Stimulated activated CD8-positive, alpha-beta memory T cell treated with anti-CD3 and anti-CD28 coated beads, Interleukin-12 subunit alpha, Interleukin-12 subunit beta, amount 100 ng/mL, for 4 hours (primary cell): ENCODE results near the gene RPLP2.

Experiments used
- DNase-seq: peaks from one replicate; pipeline ENCODE4 v3.0.0-alpha.2; 2020; ENCODE audit warnings: low read depth

Gene RPLP2

DNA sequence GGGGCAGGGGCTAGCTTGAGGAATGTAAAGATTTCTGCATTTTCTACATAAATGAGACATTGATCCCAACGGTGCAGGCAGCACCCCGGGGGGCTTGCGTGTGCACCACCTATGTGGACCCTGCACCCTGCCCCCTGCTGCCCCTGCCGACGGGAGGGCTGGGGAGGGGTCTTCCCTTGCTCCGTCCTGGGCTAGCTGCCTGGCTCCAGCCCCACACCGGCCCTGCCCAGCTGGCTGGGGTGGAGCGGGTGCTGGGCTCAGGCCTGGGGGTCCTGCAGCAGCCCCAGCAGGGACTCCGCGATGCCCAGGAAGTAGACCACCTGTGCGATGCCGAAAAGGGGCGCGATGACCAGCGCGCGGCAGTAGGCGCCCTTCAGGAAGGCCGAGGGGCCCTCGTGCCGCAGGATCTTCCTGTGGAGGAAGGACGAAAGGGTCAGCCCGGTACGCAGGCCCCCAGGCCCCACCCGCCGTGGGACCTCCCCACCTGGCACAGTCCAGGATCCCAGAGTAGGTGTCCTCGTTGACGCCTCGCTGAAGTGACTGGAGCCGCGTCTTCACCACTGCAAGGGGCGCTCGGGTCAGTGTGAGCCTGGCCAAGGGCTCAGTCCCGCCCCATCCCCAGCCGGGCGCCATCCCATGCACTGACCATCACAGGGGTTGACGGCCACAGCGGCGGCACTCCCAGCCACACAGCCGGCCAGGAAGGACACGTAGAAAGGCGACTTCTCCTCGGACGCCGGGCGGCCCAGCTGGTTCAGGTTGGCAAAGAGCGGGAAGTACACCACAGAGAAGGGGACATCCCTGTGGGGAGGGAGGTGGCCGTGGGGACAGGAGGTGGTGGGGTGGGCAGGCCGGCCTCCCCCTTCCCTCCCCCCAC, 17.9 kb upstream of the RPLP2 start:
- no peak for DNase-seq

- no peak for DNase-seq
Observed at GRCh38 chr11:792535-792821, 17.3 kb upstream of the RPLP2 start.

DNA sequence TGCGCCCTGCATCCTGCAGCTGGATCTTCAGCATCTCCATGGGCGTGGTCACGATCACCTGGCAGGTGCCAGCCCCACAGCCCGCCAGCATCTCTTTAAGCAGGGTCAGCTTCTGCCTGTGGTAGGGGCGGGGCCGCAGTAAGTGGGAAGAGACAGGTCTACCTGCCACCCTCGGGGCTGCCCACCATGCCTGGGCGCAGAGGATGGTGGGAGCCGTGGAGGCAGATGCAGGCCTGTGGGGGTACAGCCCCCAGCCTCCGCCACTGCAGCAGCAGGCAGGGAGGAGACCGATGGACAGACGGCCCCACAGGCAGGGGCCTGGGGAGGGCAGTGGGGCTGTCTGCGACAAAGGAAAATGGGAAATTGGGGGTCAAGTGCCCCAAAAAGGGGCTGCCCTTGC, 16.9 kb upstream of the RPLP2 start:
- DNase-seq: no peak

- DNase-seq: no peak
Observed at GRCh38 chr11:793556-793955, 16.2 kb upstream of the RPLP2 start.

DNA sequence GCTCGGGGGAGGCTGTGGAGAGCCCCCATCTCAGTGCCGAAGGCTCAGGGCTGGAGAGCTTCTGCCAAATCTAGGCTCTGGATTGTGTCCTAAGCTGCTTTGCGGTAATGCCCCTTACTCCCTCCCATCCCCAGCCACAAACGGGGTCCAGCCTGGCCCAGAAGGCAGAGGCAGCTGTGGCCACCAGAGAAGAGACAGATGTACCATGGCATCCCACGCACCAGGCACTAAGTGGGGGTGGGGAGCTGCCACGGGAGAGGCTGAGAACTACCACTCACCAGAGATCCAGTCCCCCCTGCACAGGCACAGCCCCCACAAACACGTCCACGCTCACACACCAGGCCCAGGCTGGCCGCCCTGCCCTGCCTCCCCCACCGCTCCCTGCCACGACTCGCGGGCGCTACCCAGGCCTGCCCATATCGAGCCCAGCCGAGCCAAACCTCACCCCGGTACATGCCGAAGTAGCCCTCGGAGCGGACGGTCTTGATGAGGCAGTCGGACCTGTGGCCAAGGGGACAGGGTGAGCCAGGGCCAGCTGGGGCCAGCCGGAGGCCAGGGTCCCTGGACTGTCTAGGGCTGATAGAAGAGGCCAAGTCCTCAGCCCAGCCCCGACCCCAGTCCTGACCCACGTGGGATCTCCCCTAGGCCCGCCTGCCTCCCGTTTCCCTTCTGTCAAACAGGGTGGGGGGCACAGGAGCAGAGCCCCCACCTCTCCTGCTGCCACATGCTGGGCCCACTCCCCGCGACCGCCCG, 15.6 kb upstream of the RPLP2 start:
- DNase-seq: no peak

DNA sequence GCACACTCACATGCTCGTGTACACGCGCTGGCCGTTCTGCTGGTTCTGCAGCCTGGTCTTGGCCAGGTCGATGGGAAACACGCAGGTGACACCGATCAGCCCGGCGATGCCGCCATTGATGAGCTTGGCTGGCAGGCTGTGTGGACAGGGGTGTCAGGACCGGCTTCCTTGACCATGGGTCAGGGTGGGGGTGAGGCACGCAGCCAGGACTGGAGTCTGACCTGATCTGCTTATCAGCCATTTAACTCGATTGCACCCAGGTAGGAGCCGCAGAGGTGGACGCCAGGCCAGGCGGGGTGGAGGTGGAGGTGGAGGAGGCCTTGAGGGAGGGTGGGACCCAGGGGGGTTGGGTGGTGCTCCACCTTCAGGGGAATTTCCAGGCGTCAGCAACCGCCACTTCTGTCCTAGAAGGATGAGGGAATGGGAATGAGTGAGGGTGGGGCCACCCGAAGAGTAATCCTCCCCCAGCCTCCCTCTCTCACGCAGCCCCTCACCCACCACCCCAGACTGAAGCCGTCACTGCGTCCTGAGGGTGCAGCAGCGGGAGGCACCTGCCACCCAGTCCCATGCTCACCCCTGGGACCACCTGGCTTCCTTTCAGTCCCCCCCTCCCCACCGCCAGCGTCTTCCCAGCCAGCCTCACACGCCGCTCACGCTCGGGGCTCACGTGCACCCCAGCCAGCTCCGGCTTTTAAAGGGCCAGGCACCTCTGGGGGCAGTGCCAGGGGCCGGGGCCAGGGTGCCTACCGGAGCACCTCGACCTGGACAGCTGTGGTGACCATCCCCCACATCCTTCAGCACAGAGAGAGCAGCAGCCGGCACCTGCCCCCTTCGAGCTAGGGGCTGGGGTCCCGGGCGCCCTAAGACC, 14.8 kb upstream of the RPLP2 start:
- no peak for DNase-seq

DNA sequence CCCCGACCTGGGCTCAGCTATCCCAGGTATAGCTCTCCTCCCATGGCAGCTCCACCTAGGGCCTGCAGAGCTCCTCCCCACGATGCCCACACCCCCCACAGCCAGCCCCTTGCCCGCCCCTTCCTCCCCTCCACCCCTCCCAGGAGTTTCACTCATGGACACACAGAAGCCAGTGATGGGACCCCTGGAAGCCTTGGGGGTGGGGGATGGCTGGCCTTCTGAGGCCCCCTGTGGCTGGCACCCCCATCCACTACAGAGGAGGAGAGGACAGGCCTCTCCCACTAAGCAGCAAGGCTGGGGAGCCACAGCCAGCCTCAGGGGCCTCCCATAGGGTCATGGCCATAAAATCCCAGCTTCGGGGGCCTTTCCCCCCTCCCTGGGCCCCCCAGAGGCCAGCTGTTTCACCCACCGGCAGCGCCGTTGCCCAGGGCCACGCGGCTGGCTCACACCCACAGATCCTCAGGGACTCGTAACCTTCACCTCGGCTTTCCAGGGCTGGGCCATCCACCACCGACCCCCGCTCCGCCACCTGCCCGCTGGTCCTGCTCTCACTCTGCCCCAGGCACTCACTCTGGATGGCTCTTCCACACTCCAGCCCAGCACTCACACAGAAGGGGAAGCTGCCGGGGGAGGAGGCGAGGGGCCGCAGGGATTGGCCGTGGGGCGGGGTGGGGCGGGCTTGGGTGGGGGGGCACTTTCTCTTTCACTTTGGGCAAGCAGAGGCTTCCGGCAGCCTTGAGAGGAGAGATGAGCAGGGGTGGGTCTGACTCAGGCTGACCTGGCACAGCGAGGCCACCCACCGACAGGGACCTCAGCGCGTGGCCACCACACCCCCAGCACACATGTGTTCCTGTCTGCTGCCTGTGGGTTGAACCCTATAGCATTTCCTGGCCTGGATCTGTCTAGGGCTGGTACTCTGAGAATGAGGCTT, 13.9 kb upstream of the RPLP2 start:
- DNase-seq: peak; percentile 73

DNA sequence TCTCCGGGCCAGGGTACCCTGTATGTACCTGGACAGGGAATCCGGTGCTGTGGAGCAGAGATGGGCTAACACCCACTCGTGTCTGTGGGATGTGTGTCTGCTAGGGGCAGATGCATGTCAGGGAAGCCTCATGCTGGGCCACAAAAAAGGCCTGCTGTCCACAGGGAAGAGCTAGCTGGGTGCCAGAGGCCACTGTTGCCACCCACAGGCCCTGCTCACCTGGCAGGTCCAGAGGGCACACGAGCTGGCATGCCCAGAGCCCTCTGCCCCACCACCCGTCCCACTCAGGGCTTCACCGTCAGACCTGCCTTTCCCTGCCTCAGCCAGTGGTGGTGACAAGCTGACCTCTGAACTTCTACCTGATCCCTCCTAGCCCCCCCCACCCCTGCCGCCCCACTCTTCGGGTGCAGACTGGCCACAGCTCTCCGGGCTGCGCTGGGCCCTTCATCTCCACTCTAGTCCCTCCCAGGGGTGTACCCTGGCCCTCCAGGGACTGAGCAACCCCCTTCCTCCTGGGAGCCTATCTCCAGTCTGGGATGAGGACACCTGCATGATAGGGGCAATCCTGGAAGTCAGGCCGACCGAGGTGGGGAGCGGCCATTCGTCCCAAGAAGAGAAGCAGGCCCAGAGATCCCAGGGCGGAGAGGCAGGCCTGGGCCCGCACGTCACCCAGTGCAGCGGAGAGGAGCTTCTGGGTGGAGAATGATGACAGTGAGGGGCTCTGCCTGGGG, 13.0 kb upstream of the RPLP2 start:
- no peak for DNase-seq

GRCh38 chr11:797296-798092, 12.3 kb upstream of the RPLP2 start:
- DNase-seq: peak; percentile 66

- DNase-seq: peak; percentile 79
Observed at GRCh38 chr11:798093-798713, 11.6 kb upstream of the RPLP2 start, which contains the start of gene SLC25A22. TSS of gene SLC25A22 (minus strand) at chr11:798281. CDS start at chr11:795006, 3,275 bp downstream.

DNA sequence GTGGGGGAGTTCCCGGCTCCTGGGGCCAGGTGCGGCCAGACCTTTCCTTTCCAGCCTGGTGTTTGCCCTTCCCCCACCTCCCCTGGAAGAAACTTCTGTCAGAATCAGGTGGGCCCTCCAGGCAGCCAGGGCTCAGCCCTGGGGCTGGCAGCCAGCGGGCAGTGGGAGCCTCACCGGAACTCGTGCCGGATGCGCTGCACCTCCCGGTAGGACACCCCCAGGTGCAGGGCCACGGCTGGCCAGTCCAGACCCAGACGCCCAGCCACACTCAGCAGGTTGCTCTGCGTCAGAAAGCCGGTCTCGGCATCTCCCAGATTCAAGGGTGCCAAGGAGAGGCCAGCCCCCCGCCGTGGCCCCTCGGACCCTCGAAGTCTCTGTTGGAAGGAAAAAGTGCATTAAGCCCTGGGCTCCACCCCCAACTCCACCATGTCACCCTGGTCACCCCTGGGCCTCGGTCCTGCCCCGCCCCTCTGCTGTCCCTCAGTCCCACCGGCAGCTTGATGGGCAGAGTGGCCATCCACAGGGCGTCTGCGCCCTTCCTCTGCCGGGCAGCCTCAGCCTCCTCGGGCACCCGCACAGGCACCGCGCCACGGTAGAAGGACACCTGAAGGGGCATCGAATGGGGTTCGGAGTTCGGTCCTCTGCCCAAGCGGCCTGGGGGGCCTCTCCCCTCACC, 10.0 kb upstream of the RPLP2 start:
- DNase-seq: no peak

- DNase-seq: no peak
Observed at GRCh38 chr11:800473-800872, 9.3 kb upstream of the RPLP2 start.

DNA sequence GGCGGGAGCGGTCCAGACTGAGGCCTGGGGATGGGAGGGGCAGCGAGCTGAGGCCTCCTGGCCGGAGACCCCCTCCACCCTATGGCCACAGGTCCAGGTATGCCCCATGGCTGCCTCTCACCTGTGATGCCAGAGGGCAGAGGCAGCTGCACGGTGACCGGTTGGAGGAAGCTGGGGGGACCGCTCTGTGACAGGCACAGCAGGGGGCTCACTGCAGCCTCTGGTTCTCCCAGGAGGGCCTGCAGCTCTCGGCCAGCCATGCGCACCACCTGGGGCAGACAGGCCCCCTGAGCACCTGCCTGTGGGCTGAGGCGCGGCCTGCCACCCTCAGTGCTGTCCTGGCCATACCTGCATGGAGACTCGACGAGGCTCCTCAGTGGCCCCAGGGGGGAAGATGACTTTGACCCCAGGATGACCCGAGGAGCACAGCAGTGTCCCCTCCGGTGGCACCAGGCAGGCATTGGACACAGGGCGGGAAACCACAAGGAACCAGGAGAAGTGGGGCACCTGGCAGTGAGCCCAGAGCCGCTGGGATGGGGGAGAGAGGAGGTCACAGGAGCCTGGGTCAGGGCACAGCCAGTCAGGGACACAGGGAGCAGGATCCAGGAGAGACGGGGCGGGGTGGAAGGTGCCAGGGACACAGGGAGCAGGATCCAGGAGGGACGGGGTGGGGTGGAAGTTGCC, 8.5 kb upstream of the RPLP2 start:
- DNase-seq: no peak

GRCh38 chr11:802018-802617, 7.6 kb upstream of the RPLP2 start:
- no peak for DNase-seq

- no peak for DNase-seq
Observed at GRCh38 chr11:802693-803466, 6.9 kb upstream of the RPLP2 start.

DNA sequence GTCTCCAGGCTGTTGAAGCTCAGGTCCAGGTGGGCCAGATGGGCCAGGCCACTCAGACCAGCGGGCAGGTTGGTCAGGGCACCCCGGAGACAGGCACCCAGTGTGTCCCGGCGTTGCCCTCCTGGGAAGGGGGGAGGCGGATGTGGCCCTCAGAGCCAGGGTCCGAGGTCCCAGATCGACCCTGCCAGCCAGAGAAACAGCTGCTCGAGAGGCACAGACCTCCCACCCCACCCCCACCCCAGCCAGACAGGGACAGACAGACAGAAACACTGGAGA, 6.4 kb upstream of the RPLP2 start:
- no peak for DNase-seq
